HG02852 (cell line): ENCODE data around the gene CNTNAP1.

Experiments used
- ATAC-seq: cut with Tn5 transposase; IDR thresholded peaks from one replicate; pipeline ENCODE4 v1.9.1; 2021; ENCODE audit warnings: mild to moderate bottlenecking, moderate library complexity; ENCODE audit not compliant: unreplicated experiment

Gene CNTNAP1

DNA sequence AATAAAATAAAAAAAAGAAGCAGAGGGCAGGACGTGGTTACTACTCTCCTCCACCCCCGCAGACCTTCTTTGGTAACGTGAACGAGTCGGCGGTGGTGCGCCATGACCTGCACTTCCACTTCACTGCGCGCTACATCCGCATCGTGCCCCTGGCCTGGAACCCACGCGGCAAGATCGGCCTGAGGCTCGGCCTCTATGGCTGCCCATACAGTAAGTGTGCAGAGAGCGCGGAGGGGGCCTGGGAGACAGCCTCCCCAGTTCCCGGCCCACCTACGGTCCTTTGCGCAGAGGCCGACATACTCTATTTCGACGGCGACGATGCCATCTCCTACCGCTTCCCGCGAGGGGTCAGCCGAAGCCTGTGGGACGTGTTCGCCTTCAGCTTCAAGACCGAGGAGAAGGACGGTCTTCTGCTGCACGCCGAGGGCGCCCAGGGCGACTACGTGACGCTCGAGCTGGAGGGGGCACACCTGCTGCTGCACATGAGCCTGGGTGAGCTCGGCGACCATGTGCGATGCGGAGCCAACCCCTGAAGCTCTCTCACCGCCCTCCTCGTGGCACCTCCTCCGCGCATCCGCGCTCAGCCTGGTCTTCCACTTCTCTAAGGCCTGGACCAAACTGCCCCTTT lies 2.7 kb downstream of the CNTNAP1 start:
- ATAC-seq = no peak

DNA sequence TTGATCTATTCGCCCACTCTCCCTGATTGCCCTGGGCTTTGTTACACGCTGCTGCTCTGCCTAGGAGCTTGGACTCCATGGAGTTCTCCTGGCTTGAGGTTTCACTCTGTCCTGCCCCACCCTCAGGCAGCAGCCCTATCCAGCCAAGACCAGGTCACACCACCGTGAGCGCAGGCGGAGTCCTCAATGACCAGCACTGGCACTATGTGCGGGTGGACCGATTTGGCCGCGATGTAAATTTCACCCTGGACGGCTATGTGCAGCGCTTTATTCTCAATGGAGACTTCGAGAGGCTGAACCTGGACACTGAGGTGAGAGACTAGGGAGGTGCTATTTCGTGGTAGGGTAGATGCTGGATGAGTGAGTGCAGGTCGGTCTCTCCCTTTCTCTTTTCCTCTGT lies 3.5 kb downstream of the CNTNAP1 start:
- ATAC-seq = no peak

DNA sequence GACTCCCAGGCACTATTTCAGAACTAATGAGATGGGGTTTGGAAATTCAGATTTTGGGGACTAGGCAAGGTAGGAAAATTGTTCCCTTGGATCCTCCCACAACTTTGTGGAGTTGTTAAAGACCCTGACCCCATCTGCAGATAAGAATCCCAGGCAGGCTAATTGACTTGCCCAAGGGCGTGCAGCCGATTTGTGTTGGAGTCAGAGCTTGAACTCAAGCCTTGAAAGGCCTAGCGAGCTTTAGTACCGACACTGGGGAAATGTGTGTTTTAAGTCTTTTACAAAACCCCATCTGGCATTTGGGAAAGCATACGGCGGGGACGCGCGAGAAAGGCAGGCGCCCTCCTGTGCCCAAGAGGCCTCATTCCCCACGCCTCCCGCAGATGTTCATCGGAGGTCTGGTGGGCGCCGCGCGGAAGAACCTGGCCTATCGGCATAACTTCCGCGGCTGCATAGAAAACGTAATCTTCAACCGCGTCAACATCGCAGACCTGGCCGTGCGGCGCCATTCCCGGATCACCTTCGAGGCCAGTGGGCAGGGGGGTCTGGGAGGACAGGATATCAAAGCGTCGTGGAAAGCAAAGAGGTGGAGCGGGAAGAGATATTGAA lies 4.3 kb downstream of the CNTNAP1 start:
- no peak for ATAC-seq

DNA sequence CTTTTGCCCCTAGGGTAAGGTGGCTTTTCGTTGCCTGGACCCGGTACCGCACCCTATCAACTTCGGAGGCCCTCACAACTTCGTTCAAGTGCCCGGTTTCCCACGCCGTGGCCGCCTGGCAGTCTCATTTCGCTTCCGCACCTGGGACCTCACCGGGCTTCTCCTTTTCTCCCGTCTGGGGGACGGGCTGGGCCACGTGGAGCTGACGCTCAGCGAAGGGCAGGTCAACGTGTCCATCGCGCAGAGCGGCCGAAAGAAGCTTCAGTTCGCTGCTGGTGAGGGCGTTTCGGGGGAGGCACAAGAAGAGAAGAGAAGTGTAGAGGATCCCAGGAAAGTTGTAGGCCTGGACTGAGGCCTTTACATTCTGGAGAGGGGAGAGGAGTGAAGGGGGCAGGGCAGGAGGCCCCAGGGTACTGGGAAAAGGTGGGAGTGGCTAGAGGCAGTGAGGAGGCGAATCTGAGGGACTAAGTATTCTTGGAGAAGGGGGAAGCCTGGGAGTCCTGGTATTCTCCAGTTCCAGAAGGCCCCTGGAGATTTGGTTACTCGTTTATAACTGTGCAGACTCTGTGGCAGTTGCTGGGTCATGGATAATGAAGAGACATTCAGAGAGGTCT lies 5.5 kb downstream of the CNTNAP1 start:
- no peak for ATAC-seq

DNA sequence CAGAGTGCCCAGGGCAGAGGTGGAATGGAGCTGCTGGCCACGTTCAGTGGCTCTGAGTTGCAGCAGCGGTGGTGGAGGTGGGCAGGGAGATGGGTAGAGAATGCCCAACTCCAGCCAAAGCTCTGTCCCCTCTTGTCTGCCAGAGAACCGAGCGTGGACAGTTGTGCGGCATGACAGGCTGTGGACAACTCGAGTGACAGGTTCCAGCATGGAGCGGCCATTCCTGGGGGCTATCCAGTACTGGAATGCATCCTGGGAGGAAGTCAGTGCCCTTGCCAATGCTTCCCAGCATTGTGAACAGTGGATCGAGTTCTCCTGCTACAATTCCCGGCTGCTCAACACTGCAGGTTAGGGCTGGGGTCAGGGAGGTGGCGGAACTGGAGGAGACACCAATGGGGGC lies 8.3 kb downstream of the CNTNAP1 start:
- no peak for ATAC-seq

DNA sequence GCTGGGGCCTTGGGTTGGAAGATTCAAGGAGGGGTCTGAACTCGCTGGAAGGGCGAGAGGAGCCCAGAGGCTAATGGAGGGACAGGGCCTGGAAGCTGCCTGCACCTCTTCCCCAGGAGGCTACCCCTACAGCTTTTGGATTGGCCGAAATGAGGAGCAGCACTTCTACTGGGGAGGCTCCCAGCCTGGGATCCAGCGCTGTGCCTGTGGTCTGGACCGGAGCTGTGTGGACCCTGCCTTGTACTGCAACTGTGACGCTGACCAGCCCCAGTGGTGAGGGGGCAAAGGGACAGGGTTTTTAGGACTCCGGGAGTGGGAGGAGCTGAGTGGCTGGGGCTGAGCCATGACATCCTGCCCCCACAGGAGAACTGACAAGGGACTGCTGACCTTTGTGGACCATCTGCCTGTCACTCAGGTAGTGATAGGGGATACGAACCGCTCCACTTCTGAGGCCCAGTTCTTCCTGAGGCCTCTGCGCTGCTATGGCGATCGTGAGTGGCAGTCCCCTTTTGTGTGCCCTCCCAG lies 8.8 kb downstream of the CNTNAP1 start:
- no peak for ATAC-seq

DNA sequence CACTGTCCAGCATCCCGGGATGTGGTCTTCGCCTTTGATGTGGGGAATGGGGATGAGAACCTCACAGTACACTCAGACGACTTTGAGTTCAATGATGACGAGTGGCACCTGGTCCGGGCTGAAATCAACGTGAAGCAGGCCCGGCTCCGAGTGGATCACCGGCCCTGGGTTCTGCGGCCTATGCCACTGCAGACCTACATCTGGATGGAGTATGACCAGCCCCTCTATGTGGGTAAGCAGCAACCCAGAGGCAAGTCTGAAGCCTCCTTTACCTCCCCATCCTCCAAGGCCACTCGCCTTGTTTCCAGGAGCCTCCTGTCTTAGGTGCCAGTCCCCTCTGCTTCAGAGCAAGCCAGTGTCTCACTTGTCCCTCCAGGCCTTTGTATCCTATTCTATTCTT lies 10.2 kb downstream of the CNTNAP1 start:
- ATAC-seq = no peak

DNA sequence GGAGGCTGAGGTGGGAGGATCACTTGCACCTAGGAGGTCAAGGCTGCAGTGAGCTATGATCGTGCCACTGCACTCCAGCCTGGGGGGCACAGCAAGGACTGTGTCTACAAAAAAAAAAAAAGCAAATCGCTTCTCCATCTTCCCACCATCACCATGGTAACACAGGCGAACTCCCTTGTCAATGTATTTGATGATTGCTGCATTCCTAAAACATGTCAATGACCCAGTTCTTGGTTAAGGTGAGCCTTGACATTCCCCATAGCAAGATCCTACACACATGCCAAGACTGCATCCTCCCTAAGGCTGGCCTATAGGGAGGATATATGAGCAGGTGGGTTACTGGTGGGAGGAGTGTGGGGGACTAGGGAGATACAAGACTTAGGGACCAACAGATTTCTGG lies 12.2 kb downstream of the CNTNAP1 start:
- ATAC-seq = no peak

DNA sequence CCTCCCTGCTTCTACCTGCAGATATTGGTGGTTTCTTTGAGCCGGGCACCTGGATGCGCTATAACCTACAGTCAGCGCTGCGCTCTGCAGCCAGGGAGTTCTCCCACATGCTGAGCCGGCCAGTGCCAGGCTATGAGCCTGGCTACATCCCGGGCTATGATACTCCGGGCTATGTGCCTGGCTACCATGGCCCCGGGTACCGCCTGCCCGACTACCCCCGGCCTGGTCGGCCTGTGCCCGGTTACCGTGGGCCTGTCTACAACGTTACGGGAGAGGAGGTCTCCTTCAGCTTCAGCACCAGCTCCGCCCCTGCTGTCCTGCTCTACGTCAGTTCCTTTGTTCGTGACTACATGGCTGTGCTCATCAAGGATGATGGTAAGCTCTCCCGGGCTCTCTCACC lies 13.2 kb downstream of the CNTNAP1 start:
- ATAC-seq = no peak

DNA sequence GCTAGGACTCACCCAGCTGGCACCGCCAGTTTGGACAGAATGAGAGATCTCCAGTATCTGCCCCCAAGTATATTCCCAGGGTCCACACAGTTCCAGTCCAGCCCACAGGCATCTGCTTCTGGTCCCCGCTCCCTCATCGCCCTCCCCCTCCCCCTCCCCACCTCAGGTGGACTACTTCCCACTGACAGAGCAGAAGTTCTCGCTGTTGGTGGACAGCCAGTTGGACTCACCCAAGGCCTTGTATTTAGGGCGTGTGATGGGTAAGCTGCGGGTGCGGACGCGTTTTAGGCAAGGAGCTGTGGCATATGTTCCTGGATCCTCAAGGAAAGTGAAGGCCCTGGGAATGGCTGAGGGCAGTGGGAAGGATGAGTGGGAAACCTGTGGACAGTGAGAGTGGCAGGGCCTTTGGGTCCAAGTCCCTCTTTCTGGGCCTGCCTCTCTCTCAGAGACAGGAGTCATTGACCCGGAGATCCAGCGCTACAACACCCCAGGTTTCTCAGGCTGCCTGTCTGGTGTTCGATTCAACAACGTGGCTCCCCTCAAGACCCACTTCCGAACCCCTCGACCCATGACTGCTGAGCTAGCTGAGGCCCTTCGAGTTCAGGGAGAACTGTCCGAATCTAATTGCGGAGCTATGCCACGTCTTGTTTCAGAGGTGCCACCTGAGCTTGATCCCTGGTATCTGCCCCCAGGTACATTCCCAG lies 14.9 kb downstream of the CNTNAP1 start:
- no peak for ATAC-seq

DNA sequence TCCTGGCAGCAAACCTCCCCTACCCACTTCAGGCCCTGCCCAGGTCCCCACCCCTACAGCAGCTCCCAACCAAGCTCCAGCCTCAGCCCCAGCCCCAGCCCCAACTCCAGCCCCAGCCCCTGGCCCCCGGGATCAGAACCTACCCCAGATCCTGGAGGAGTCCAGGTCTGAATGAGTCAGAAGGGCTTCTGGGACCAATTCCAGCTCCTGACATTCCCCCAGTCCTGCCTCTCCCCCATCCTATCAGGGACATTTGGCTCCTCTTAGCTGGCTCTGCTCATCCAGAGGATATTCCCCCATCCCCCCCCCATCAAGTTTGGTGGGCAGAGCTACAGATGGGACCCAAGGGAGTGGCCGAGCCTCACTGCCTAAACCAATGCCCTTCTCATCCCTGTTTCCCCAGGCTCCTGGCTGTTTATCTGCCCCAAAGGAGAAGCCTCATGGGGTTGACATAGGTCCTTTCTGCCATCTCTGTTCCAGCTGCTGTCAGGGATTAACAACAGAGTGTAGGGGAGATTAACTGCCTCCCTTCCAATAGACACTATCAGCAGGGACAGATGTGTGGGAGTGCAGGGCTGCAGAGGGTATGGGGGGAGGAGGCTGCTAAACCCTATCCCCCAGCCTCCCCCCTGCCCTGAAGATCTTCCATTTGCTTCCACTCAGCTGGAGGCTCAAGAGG lies 16.5 kb downstream of the CNTNAP1 start:
- no peak for ATAC-seq

DNA sequence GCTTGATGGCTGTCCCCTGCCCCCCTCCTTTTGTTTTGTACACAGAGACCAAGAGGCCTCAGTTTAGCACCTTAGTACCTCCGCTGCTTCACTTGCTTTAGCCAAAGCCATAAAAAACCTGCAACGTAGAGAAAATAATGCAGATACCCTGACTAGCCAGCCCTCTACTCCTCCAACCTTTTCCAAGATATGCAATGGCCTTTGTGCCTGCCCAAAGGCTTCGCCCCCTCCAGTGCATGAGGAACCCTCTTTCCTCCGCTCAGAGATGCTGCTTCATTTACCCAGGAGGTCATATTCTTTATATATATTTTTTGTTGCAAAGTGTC lies 17.0 kb downstream of the CNTNAP1 start:
- ATAC-seq = no peak

DNA sequence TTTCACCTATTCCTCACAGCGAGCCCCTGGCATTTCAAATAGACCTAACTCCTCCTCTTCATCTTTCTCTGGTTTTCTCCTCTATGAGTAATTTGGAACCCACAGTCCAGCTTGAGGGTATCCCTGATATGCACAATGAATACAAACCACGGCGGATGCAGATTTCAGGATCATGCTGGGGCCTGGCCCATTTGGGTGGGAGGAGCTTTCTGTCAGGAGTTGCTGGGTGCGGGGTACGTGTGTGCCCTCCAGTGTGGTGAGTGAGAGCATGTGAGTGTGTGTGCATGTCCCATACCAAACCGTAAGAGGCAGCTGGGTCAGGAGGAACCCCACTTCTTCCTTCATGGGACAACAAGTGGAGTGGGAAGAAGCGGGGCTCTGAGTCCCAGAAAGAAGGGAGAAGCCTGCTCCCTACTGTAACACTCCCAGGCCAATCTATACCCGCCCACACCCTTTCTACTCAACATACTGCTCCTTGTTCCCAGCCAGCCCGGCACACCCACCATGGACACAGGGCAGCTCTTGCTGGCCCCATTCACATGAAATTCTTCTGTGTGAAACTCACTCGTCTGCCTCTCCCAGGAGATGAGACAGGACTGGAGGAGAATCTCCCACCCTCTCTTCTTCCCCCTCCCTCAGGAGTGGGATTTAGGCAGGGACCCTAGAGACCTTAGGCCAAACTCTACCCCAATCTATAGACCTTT lies 18.4 kb downstream of the CNTNAP1 start:
- no peak for ATAC-seq

DNA sequence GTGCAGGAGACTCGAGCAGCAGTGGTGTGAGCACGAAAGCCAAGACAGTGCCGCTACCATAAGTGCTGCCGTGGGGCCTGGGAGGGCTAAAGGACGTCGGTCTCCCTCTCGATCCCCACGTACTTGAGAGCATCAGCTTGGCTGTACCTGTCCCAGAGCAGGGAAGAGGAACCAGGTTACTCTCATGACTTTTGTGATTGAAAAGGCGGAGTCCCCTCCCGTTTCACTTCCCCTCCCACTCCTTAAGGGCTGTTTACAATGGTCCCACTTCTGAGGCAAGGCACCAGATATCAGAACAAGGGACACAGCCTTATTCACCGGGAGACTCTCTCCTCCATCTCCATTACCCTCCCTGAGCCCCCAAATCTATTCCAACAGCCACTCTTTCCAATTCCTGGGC lies 20.1 kb downstream of the CNTNAP1 start:
- ATAC-seq = no peak

DNA sequence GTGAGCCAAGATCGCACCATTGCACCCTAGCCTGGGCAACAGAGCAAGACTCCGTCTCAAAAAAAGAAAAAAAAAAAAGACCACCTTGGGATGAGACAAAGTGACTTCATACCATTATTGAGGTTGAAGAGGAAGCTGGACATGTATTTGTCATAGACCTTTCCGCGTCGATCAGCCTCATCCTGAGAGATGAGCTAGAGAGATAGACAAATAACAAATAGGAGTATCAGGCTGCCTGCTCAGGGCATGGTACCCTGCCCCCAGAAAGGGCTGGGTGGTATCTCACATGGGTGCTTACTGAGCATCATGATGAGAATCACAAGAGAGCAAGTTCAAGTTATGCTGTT lies 22.1 kb downstream of the CNTNAP1 start:
- ATAC-seq = peak; percentile 21

DNA sequence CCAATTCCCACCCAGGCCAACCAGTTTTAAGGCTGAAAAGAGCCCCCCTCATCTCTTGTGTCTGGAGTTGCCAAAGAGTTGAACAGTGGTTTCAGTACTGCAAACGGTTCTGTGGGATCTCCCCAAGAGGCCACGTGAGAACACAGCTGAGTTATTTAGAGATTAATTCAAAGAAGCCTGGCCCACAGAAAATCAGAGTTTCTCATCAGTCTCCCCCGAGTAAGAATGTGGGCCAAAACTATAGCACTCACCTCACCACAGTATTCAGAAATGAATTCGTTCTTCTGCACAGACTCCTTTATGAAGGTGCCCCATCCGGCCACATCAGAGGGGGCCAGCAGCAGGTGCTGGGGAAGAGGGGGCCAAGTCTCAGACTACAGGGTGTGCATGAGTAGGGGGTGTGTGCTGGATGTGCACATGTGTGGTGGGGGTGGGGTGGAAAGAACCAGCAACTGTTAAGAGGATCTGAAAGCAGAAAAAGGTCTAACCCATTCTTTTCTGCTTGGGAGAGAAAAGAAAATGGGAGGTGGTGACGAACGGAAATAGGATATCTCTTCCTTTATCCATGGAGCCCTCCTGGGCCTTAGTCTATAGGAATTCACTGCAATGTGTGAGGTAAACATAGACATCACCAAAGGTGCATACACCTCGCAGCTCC lies 22.6 kb downstream of the CNTNAP1 start:
- ATAC-seq = peak; percentile 82

DNA sequence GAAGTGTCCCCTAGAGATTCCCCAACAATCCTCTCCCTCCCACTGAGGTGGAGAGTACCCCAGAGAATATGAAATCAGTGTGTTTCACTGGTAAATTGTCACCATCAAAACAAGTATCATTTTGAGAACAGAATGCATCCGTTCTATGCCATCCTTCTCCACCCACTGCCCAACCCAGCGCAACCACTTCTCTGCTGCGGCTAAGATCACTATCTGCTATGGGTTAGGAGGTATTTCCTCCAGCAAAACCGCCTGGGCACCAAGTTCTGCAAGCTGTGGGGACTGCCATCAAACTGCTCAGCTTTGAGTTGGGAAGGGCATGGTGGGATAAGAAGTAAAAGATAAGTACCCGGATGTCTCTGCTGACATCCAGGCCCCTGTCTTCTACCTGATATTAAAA lies 24.4 kb downstream of the CNTNAP1 start:
- no peak for ATAC-seq

DNA sequence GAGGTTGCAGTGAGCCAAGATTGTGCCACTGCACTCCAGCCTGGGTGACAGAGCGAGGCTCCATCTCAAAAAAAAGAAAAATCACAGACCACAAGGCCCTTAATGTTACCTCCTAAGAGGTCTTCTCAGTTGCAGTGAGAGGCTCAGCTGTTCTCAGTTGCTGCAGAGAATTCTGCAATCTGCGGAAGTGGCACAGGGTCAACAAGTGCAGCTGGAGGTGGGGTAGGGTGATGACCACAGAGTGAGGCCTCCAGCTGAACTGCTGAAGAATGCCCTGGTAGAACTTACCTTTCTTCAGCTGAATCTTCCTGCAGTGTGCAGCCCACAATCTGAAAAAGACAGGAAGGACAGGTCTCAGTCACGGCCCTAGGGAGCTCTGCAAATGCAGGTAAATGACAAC lies 26.3 kb downstream of the CNTNAP1 start:
- no peak for ATAC-seq

DNA sequence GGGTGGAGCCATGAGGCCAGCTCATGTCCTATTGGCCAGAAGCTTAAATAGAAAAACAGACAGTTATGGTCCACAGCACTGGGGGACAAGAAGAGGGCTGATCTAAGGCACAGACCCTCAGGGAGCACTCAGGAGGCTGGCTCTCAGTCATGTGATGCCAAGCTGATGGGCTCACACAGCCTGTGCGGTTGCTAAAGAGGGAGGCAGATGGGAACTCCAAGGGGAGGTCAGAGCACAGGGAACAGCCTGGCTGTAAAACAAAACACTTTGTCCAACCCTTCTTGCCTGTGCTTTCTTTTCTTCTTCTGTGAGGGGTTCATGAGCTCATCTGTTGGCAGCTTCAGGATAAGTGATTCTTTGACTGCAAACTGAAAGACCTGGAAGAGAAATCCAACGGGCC lies 27.2 kb downstream of the CNTNAP1 start:
- ATAC-seq = no peak

DNA sequence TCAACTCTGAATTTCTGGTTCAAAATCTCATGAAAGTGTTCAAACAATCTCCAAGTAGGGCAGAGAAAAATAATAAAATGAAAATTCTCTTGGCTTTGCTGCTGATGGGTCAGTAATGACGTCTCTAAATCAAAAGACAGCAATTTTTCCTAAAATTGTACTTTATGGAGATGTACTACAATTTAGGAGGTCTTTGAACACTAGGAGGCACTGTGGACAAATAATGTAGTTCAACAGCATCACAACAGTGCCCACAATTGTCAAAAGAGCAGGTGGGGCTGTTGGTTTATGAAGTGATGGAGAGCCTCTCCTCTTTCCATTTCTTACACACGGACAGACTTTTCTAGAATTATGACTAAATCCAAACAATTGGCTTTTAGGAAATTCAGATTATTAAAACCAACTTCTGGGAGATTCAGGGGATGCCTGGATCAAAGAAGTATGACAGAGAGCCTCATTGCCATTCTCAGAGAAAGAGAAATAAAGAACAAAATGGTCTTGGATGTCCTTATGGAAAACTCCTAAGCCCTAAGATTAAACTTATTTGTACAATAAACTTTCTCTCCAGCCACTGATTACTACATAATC lies 38.8 kb downstream of the CNTNAP1 start:
- ATAC-seq = no peak
